GM19193 (cell line): ENCODE measurements around the gene ME3.

Experiments used
- POLR2A ChIP-seq: IDR thresholded peaks from 4 replicates; pipeline ENCODE4 v1.6.1; 2011; ENCODE audit not compliant: insufficient read depth, insufficient read length; ENCODE audit errors: extremely low read depth

The ME3 gene

DNA sequence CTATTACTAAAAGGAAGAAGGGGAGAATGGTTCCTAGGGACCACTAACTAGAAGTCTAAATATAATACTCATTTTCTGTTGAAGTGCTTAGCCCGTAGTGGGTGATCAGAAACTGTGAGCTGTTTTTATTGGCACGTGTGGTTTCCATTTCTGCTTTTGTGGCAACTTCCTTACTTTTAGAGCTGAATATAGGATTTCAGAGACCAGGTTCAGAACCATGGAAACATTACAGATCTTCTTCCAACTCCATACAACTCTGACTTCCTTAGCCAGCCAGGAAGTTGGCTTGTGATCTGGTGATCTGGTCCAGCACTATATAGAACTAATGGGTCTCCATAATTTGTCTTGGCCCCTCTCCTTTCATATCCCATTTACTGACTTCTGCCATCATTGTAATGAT is 2.6 kb upstream of the ME3 start:
- no peak for TF ChIP-seq POLR2A

DNA sequence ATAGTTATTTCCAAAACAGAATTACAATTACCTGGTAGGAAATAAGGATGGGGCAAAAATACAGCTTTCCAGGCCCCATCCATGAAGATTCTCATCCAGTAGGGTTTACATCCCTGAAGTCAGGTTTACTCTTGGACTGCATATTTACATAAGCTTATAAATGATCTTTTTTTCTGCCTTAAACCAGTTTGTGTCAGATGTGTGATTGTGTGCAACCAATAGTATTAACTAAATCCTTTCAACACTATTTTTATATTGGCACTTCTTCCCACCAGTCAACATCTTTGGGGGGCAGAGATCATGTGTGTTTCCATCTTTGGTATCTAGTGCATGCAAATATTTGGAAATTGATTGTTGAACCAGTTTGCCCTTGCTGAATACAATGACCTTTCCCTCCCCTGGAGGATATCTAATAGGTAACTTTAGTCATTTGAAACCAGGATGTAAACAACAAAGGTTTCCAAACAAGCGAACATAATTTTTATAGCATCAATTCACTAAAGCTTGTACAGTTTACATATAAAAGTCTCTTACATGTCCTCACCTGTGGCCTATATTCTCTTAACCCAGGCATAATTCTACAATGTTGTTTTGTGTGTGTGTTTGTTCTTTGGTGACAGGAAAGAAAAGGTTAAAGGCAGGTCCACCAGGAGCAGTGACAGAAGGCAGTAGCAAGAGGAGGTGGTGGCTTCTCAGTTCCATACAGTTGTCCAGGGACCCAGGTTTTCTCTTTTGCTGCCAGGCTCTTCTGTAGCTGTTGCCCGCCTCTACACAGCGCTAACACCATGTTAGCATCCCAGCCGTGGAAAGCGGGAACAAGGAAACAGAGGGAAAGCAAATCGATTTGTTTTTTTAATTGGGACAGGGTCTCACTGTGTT is 1.7 kb upstream of the ME3 start:
- TF ChIP-seq POLR2A, result no peak

DNA sequence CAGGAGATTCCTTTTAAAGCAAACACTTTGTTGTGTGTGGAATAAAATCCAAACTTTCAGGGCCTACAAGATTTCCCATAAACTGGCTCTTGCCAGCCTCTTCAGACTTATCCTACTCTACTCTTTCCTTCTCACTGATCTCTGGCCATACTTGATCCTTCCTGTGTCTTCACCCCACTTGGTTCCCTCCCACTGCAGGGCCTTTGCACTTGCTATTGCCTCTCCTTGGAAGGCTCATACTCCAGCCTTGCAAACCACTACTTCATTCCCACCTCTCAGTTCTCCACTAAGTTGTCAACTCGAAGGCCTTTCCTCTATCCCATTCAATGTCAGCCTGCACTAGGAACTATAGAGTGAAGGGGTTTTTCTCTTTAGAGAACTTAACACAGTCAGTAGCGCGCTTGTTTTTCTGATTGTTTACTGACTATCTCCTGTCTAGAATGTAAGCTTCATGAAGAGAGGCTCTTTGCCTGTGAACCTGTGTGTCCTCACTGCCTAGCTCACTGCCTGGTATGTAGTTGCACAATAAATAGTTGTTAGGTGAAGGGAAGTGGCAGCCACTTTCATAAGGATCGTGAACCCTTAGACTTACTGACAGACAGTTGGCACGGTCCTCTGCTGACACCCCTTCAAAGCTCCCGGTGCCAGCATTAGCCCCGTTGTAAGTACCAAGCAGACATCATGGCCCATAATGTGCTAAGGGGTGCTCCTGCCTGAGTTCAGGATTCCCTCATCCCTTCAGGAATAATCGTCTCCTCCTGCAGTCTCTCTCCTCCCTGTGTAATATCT is 833 bp upstream of the ME3 start:
- no peak for TF ChIP-seq POLR2A

DNA sequence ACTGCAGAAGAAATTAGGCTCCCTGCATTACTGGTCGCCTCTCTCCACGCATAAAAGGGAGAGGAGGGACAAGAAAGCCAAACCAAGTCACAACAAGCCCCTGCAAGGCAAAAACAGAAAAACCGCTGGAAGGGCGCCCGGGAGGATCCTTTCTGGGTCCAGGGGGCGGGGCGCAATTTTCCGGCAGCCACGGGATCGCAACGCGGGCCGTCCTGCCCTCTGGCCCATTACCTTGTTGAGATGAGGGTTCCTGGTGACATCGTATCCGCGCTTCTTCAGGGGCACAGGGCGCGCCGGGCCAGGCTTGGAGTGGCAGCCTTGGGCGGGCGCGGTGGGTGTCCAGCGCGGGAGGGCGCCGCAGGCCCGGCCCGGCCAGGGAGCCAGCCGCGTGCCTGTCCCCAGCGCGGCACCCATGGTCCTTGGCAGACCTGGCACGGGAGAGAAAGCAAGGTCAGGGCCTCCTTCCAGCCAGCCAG is 847 bp downstream of the ME3 start:
- no peak for TF ChIP-seq POLR2A

DNA sequence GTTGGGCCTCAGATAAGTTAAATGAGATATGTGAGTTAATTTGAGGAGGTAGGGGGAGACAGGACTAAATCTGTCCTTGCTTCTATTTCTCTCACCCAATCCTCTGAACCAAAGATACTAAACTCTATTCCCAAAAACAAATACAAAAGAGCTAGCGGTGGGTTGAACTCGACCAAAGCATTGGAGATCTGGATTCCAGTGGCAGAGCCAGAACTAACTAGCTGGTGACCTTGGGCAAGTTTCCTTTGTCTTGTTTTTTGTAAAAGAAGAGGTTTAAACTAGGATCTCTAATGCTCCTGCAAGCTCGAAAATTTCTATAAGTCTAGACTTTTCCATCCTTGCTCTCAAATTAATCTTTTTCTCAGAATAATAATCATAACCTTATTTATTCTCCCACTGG is 1.5 kb downstream of the ME3 start:
- TF ChIP-seq POLR2A, result no peak

DNA sequence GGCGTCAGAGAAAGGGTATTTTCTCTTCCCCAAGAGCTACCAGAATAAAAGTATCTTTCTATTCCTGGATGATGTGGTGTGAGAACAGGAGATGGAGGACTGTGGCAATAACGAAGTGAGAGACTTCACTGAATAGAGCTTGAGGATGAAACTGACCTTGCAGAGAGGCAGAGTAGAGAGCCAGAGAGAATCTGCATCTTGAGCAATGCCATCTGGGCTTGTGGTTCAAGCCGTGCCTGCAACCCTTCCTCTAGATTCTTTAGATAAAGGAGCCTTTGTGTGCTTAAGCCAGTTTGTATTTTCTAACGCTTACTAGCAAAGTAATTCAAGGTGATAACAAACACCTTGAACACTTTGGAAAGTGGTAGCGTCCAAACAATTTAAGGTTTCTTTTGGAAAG is 2.2 kb downstream of the ME3 start:
- no peak for TF ChIP-seq POLR2A

DNA sequence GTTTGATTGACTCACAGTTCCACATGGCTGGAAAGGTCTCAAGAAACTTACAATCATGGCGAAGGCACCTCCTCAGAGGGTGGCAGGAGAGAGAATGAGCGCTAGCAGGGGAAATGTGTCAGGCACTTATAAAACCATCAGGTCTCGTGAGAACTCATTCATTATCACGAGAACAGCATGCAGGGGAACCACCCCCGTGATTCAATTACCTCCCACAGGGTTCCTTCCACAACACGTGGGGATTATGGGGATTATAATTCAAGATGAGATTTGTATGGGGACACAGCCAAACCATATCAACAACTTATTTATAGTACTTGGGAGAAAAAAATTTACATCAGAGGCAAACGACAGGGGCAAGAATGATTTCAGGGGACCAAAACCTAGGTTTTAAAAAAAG is 3.0 kb downstream of the ME3 start:
- TF ChIP-seq POLR2A, result no peak

DNA sequence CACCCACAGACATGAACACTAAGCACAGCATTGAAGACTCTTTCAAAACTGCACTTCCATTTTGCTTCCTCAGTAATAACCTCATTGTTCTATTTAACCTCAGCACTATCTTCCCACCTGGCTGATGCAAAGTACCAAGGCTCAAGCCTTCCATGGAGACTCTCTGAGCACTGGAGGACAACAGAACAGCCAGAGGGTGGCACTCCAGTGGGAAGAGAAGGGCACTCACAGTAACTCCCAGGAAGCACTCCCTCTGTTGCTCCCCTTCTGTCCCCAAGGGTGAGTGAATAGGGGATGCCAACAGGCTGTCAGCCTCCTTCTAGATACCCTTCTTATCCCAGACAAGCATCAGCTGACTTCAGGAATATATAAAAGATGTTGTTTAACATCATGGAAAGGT is 3.5 kb downstream of the ME3 start:
- no peak for TF ChIP-seq POLR2A

DNA sequence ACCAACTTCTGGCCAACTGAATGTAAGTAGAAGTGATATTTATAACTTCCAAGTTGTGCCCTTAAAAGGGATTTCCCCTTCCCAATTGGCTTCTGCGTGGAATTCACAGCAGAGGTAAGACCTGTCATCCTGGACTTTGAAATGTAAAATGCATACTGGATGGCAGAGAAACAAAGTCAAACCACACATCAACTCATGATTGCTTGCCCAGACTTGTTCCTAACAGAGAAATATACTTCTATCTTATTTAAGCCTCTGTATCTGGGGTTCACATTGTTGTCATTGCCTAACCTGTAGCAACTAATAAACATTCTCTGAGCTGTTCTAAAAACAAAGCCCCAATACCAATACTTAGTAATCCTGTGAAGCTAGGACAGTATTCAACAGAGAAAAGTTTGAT is 6.2 kb downstream of the ME3 start:
- no peak for TF ChIP-seq POLR2A

DNA sequence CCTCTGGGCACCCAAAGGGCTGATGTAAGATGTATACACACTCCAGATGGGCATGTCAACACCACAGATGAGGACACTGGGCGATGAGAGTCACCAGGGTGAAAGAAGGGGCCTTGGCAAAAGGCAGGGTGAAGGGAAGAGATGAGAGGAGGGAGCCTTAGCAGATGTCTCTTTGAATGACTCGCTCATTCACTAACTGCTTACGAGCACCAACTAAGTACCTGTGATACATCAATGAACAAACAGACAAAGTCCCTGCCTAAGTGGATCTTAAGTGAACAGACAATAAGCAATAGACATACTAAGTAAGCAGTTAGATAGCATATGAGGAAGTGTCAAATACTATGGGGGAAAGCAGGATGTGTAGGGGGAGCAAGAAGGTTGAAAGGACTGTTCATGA is 7.5 kb downstream of the ME3 start:
- TF ChIP-seq POLR2A, result no peak

DNA sequence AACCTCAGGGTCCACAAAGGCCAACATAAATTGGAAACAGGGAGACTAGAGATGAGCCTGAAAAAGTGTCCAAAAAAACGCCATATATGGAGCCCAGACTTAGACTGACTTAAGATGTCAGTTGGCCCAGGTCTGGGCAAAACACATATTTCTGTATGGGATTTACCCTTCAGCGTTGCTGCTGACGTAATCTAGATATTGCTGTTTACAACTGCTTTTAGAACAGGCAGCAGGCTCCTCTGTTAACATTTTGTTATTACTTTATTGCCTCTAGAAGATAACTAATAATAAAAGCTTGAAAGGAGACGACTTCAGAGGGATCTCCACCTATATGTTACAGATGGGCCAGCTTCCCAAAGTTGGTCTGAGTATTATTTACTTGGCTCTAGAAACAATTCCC is 8.7 kb downstream of the ME3 start:
- TF ChIP-seq POLR2A, result no peak

DNA sequence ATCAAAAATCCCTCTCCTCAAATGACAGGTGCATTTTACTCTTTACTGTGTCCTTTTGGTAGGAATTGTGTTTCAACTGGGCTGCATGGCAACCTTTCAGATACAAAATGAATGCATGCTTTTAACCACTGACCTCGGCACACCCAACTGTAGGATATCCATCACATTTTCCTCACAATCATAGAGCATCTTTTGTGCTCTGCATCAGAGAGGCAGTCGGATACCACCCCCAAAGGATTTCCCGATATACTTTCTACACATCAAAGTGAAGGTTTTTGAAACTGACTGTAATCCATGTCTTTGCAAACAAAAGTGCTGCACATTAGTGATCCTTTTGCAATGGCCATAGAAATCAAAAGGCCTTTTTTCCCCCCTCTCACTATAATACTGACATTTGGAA is 9.1 kb downstream of the ME3 start:
- TF ChIP-seq POLR2A, result no peak

DNA sequence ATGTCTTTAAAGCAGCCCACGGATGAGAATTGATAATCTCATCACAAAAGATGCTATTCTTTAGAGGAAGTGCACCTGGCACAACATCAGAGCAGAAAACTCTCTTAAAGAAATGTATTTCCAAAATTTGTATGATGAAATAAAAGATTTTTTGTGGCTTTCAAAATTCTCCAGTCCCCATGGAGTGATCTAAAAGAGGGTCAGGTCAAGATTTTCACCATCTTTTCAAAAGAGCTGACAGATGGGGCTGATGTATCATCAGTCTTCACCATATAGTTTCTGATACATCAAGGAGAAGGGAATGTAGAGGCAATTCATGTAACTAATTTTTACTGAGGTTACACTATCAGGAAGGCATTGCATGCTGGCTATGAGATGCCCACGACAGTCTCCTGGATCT is 11.7 kb downstream of the ME3 start:
- TF ChIP-seq POLR2A, result no peak

DNA sequence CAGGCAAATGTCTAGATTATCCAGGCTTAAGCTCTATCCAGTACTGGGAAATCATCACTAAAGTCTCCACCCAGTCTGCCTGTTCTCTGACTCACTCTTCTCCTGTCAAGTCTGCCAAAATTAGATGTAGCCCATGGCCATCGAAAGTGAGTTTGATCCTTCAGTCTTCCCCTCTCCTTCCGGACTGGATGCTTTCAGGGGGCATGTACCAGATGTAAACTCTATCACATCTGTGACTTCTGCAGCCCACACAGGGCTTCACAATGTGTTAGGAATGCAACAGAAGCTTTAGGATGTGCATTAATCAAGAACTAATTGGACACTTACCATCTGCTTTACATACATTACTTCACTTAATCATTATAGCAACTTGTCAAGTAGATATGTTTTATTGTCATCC is 12.3 kb downstream of the ME3 start:
- TF ChIP-seq POLR2A, result no peak

DNA sequence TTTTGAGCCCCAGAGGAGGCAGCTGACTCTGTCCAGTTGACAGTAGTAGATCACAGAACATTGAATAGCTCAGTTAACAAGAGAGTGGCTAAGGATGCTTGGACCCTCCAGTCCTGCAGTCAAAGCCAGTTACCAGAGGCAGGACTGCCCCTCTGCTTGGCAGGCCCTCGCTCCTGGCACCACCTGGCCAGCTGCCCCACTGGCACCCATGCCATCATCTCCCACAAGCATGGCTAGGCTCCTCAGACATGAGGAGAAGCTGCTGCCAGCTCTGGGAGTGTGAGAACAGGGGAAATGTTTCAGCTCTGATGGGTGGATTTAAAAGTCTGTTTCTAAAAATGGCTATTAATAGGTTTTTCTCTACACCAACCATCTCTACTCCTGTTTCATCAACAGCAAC is 13.9 kb downstream of the ME3 start:
- no peak for TF ChIP-seq POLR2A

DNA sequence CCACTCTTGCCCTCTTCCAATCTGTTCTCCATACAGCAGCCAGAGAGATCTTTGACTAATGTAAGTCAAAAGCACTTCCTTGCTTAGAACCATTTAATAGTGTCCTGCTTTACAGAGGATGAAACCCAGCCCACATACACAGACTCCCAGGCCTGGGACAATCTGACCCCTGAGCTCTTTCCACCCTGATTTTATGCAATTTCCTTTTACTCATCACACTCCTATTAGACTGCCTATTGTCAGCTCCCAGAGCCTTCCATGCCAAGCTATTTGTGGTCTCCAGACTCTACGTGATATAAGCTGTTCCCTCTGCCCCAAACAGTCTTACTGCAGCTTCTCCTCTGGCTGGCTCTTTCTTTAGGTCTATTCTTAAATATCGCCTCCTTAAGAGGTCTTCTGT is 28.1 kb downstream of the ME3 start:
- no peak for TF ChIP-seq POLR2A
